ENCODE measurements around the gene NUDT5.
A peak's percentile ranks its signal among the peaks of the same experiment; 100 is the strongest.
"Not testable (repeated sequence)": the region's sequence is repeated elsewhere in the genome, so short reads cannot be mapped to it uniquely, and the experiment has no call there.

The NUDT5 gene

DNA sequence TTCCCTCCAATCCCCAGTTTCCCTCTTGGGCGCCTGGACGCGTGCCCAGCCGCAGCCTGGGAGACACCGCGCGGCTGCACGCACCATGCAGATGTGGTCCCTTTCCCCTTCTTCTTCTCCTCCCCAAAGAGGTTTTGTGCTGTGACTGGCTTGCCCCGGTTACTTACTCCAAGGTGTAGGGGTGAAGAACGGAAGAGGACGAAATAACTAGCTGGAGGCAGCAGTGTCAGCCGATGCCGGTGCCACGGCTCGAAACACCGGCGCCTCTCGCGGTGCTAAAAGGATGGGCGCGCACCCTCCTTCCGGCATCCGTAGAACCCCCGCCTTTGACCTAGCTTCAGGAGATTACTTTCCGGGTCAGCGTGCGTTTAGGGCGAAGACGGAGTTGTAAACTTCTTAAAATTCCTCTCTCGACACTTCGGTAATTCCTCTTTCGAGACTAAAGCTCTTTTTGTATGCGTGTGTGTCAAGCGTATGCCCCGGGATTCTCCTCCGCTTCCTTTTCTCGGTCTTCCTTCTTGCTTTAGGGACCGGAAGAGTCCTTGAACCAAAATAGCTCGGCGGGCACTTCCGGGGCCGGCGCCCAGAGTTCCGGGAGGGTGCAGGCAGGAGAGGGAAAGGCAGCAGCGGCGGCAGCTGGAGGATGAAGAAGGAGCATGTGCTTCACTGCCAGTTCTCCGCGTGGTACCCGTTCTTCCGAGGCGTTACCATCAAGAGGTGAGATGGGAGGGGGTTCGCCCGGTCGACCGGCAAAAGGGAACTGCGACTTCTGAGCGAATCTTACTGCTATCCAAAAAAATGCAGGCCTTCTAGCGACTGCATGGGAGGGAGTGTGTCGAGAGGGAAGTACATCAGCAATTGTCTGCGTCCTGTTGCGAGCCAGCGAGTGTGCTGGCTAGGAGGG, at the start of gene NUDT5, which contains the start of gene CDC123:
Gene NUDT5, minus strand, starts transcription at position 289 of the 904 bp plus-strand sequence. CDS start 9,600 bp downstream, outside the sequence.
Gene CDC123, plus strand, starts transcription at position 586 of the 904 bp plus-strand sequence. Its CDS starts 58 bp downstream, at position 644.
- DNase-seq: peak; percentile 72

DNA sequence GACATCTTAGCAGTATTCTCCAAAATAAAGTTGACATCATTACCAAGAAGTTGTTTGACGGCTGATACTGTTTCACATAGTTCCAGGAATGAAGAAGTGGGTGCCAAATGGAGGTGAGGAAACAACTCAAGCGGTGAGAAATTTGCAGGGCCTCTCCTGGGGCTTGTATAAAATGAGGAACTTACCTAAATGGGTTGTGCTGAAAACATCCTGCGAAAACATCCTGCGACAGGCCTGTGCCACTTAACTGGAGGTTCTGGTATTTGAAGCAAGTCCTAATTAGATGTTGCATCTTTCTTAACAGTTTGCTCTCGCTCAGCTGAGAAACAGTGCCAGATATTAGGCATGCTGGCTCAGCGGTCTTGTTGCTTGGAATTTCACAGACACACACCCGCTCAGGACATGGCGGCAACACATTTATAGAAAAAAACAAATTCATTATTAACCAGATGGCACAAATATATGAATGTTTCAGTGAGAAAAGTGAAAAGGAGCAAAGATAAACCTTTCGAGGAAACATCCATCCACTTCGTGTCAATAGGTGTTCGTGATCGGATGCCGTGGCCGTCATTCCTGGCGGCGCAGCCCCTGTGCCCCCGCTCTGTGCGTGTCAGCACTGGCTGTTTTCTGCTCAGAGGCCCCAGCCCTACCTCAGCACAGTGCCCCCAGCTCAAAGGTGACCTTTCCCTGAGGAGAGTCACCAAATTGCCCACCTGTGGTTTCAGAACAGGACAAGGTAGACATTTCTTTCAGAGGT, 48.4 kb upstream of the NUDT5 start:
- DNase-seq: no peak

DNA sequence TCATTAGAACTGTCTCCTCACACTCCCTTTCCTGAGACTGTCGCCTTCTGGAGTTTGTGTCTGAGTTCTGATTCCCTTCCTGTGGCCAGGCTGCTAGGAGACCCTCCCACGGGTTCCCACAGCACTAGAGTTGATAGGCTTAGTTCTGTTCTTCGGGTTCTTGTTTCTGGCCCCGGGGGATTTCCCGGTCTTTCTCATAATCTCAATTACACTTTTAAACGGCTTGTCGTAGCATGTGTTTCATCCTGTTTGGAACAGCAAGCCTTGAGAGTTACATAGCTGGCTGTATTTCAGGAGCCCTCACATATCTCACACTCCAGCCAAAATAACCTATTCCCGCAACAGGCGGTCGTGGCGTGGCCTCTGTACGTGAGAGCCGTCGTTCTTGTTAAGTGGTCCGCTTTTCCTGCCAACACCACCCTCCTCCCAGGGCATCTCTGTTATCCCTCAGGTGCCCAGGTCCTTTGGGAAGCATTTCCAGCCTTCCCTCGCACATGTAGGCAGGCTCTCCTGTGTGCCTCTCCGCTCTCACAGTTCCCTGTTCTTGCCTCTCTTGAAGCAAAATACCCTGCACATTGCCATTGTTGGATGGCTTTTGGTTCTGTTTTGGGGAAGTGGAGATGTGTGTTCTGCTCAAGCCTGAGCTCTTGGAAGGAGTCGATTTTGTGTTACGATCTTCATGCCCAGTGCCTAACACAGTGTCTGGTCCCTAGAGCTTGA, 46.3 kb upstream of the NUDT5 start:
- no peak for DNase-seq

DNA sequence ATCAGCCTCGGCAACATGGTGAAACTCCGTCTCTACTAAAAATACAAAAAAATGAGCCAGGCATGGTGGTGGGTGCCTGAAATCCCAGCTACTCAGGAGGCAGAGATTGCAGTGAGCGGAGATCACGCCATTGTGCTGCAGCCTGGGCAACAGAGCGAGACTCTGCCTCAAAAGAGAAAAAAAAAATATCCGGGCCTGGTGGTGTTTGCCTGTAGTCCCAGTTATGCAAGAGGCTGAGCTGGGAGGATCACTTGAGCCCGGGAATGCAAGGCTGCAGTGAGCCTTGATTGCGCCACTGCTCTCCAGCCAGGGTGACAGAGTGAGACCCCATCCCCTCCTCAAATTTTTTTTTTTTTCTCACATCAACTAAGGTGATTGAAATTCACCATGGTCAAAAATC, 43.1 kb upstream of the NUDT5 start:
- DNase-seq: no peak

- DNase-seq: no peak
These were observed 41.9 kb upstream of the NUDT5 start for GRCh38 chr10:12237265-12238220.

DNA sequence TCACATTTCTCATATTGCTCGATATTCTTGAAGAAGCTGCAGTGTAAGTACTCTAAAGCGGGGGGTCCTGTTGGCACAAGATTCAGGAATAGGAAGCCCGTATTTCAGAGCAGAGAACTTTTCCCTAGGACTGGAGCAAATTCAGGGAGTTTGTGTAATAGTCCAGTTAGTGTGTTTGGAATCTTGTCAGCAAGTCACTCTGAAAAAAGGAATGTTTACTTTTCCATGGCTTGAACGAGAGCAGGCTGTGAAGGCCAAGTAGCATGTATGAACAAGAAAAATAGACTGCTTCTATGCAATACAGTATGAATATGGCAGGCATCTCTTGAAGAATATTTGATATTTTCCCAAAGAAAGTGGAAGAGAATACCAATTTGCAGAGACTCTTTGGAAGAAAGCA, 40.1 kb upstream of the NUDT5 start:
- no peak for DNase-seq

GRCh38 chr10:12235116-12235694, 39.5 kb upstream of the NUDT5 start:
- no peak for DNase-seq

GRCh38 chr10:12234687-12235086, 39.0 kb upstream of the NUDT5 start:
- not testable (repeated sequence) for DNase-seq

GRCh38 chr10:12228851-12229250, 33.2 kb upstream of the NUDT5 start:
- no peak for DNase-seq

- not testable (repeated sequence) for DNase-seq
These were observed 30.7 kb upstream of the NUDT5 start for GRCh38 chr10:12226438-12226837.

- no peak for DNase-seq
These were observed 29.8 kb upstream of the NUDT5 start for GRCh38 chr10:12225444-12225843.

DNA sequence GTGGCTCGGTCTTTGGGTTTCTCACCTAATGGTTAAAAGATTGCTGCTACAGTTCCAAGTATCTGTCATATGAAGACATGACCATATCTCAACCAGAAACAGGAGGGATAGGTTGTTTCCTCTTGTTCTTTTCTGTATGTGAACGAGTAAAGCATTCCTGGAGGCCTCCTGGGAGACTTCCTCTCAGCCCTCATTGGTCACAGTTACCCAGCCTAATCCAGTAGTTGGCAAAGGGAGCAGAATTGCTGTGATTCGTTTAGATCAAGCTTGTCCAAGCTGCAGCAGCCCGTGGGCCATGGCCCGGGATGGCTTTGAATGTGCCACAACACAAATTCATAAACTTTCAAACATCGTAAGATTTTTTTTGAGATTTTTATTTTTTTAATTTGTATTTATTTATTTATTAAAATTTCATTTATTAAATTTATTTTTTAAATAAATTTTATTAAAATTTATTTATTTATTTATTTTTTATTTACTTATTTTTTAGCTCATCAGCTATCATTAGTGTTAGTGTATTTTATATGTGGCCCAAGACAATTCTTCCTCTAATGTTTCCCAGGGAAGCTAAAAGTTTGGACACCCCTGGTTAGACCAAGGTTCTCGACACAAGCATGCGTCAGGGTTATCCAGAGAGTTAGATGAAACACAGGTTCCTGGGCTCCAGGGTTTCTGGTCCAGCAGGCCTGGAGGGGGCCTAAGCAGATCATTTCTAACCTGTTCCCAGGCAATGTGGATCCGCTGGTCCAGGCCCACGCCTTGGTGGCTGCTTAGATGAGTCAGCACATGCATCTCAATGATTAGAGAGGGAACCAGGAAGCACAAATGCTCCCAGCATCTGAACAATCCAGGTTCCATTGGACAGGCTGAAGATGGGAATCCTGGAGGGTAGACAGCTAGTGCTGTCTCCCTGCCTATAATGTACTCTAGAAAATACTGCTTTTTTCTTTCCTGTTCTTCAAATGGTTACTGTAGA, 25.9 kb upstream of the NUDT5 start:
- DNase-seq: no peak

- no peak for DNase-seq
These were observed 23.3 kb upstream of the NUDT5 start for GRCh38 chr10:12218991-12219390.

DNA sequence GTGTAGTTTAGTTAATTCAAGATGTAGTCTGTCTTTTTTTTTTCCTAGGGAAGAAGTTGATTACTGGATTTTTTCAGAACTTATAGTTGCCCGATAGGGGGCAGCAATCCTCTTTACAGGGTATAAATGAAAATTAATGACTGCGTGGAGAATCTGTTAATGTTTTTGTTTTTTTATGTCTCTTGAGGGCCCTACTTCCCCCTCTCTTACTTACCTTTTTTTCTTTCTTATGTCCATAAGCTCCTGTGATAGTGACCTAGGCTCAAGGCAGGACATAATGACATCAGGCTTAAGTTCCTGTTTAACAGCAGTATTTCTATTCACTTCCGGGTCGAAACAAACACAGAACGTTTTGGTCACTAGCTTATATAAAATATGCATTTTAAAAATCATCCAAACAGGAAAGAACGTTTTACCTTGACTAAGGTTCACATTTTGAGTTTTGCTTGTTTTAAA, 19.1 kb upstream of the NUDT5 start:
- no peak for DNase-seq

- no peak for DNase-seq
These were observed 18.4 kb upstream of the NUDT5 start for GRCh38 chr10:12214093-12214492.

GRCh38 chr10:12213621-12214020, 17.9 kb upstream of the NUDT5 start:
- no peak for DNase-seq

- DNase-seq: no peak
These were observed 16.8 kb upstream of the NUDT5 start for GRCh38 chr10:12212454-12212853.

- DNase-seq: no peak
These were observed 12.8 kb upstream of the NUDT5 start for GRCh38 chr10:12208460-12208859.

DNA sequence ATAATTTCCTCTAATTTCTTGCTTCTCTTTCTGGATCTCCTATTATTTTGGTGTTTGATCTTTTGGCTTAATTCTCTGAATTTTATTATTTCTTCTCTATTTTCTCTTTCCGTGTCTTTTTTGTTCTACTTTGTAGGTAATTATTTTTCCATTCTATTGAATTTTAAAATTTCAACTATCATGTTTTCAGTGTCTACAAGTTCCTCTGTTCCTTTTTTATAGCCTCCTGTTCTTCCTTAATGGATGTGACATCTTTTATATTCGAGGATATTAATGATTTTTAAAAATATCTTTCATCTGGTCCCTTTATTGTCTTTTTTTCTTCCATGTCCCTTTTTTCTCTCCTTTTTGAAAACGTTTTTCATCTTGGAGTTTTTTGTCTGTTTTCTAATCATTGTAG, 11.4 kb upstream of the NUDT5 start:
- no peak for DNase-seq

DNA sequence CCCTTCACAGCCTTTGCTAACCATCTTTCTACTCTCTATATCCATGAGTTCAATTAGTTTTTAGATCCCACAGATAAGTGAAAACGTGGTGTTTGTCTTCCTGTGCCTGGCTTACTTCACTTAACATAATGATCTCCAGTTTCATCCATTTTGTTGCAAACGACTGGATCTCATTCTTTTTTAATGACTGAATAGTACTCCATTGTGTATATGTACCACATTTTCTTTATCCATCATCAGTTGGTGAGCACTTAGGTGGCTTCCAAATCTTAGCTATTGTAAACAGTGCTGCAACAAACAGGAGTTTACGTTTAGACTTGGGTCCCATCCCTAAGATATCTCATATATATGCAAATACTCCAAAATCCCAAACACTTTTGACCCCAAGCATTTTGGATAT, 9.4 kb upstream of the NUDT5 start:
- no peak for DNase-seq
